ENCODE measurements around the gene RNF19B. TPM values are rescaled to one million over a fixed set of nuclear protein-coding genes. Genes with fewer than 3 reads are reported as not detected.

Gene RNF19B
- total and polyA plus RNA-seq, 2 of the 8 experiments (the other 6 are each of a cell fraction or from before 2014, with no cell fraction given): 9.2 to 11.2 TPM

GRCh38 chr1:32972814-32973428, 8.3 kb upstream of the RNF19B start:
- H2AK5ac ChIP-seq (ENCODE audit: low read depth, low read length): no peak overlapping the region
- H2BK12ac ChIP-seq (ENCODE audit: low read depth, low read length): no peak overlapping the region
- H4K91ac ChIP-seq (replicated peaks; ENCODE audit: insufficient read length, low read length): no peak overlapping the region
- H4K8ac ChIP-seq (ENCODE audit: extremely low read depth, insufficient read depth, low read length): peak overlapping the region; percentile 79; the same call in 1 of the 2 replicates
- H2BK120ac ChIP-seq (replicated peaks; ENCODE audit: low read depth, low read length): no peak overlapping the region
- no peaks in the 10 kb centered on the region for H3K79me2 ChIP-seq (ENCODE audit: control insufficient read depth in 1 of 2, insufficient read depth in 2 of 2, low read length in 2 of 2)
- peak overlapping the region; percentile 32 for H3K4ac ChIP-seq (replicated peaks; ENCODE audit: insufficient read length, low read depth, low read length)
- DNase-seq (ENCODE audit: low read depth in 1 of 2, low spot score in 2 of 2) (peak in 1 of 2 experiments; percentile 88), FAIRE-seq (no peak)
- peaks cover 10% of the 10 kb centered on the region; the same call in 1 of the 2 replicates for H3K23me2 ChIP-seq (ENCODE audit: low read depth, low read length)
- CTCF ChIA-PET (ENCODE audit: partially characterized antibody): interaction anchor here (0.8 to 1.5 kb wide), 3 partner anchors 9 to 39 kb away, joined by 3 to 5 read pairs (median 4); no protein-coding TSS in a partner anchor
- no peak overlapping the region for H3K23ac ChIP-seq (ENCODE audit: insufficient read length)
- WGBS, 2 experiments (ENCODE audit: extremely low coverage in 1 of 2, insufficient coverage in 1 of 2, insufficient read length in 1 of 2, insufficient replicate concordance in 2 of 2, low coverage in 1 of 2, low lambda C conversion rate in 2 of 2, missing lambda C conversion rate in 1 of 2): 2% methylated on average over 22 of the region's 58 CpGs; no CpG with 5 or more reads in 1 of the 2 experiments
- H3K27me3 ChIP-seq (replicated peaks in 1 of 4; ENCODE audit: control insufficient read depth in 3 of 4, extremely low read depth in 1 of 4, insufficient read depth in 3 of 4, low read length in 3 of 4): peaks cover 9 to 24% (median 21%) of the 10 kb centered on the region in 4 experiments
- H3K36me3 ChIP-seq (ENCODE audit: control insufficient read depth in 2 of 4, insufficient read depth in 4 of 4, low read length in 3 of 4): no peaks in the 10 kb centered on the region
- H3K14ac ChIP-seq (ENCODE audit: insufficient read length): no peak overlapping the region
- peaks cover 0 to 4% (median 3%) of the 10 kb centered on the region in 4 experiments; a peak in 2 of 7 replicates for H3K4me1 ChIP-seq (replicated peaks in 1 of 4; ENCODE audit: control insufficient read depth in 3 of 4, insufficient read depth in 4 of 4, low read length in 3 of 4)
- H3K56ac ChIP-seq (replicated peaks; ENCODE audit: insufficient read length, low read depth, low read length): no peak overlapping the region
- peak overlapping the region; percentile 50 to 71 (median 60) for H3K4me3 ChIP-seq (ENCODE audit: extremely low read depth in 1 of 4, insufficient read depth in 2 of 4, low read depth in 3 of 4, low read length in 4 of 4)
- POLR2A ChIA-PET (ENCODE audit: partially characterized antibody): interaction anchor here (0.6 to 1.0 kb wide), 2 partner anchors 21 to 47 kb away, joined by 3 read pairs; no protein-coding TSS in a partner anchor
- peak overlapping the region; percentile 44 for H2AFZ ChIP-seq (ENCODE audit: low read length)
- peaks cover 0 to 13% of the 10 kb centered on the region in 2 experiments; a peak in 2 of 4 replicates for H3K9me3 ChIP-seq (ENCODE audit: insufficient read depth in 2 of 2, low read depth in 1 of 2, low read length in 1 of 2)
- no peaks in the 10 kb centered on the region for H3K79me1 ChIP-seq (ENCODE audit: low read depth, low read length)
- H4K20me1 ChIP-seq (replicated peaks in 1 of 2; ENCODE audit: control insufficient read depth in 1 of 2, insufficient read depth in 2 of 2, low read length in 2 of 2): no peaks in the 10 kb centered on the region
- H3K27ac ChIP-seq (ENCODE audit: low read depth, low read length): peak overlapping the region; percentile 11; the same call in 1 of the 2 replicates
- H2BK20ac ChIP-seq (ENCODE audit: low read length): no peak overlapping the region
- H3K4me2 ChIP-seq (ENCODE audit: insufficient read depth in 1 of 2, low read depth in 2 of 2, low read length in 2 of 2): peak overlapping the region; percentile 72 to 92
- H3K18ac ChIP-seq (ENCODE audit: extremely low read depth, low read length): peak overlapping the region; percentile 71
- H2BK5ac ChIP-seq (ENCODE audit: low read depth, low read length): no peak overlapping the region
- no peak overlapping the region for H4K5ac ChIP-seq (ENCODE audit: insufficient read length, low read depth, low read length)
- H2BK15ac ChIP-seq (ENCODE audit: low read length): no peak overlapping the region
- peak overlapping the region in 3 of 4 experiments; percentile 5 to 13 (median 13); a peak in 3 of 7 replicates for H3K9ac ChIP-seq (replicated peaks in 1 of 4; ENCODE audit: extremely low read depth in 1 of 4, low read depth in 3 of 4, low read length in 3 of 4)
- TF ChIP-seq, protein P1, sequence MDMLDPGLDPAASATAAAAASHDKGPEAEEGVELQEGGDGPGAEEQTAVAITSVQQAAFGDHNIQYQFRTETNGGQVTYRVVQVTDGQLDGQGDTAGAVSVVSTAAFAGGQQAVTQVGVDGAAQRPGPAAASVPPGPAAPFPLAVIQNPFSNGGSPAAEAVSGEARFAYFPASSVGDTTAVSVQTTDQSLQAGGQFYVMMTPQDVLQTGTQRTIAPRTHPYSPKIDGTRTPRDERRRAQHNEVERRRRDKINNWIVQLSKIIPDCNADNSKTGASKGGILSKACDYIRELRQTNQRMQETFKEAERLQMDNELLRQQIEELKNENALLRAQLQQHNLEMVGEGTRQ (IDR thresholded peaks at IDR 0.05; ENCODE audit: low read length): peak; percentile 80
- TF ChIP-seq, protein P2, sequence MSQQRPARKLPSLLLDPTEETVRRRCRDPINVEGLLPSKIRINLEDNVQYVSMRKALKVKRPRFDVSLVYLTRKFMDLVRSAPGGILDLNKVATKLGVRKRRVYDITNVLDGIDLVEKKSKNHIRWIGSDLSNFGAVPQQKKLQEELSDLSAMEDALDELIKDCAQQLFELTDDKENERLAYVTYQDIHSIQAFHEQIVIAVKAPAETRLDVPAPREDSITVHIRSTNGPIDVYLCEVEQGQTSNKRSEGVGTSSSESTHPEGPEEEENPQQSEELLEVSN (IDR thresholded peaks at IDR 0.05): peak; percentile 95
- TF ChIP-seq PHF8 (conservative IDR thresholded peaks at IDR 0.05; ENCODE audit: low read depth, low read length) (0 out of 2 replicates have a peak, but pooled peaks have one; percentile 49), RBBP5 (IDR thresholded peaks at IDR 0.05; ENCODE audit: borderline replicate concordance, low read depth, low read length) (peak; percentile 84), ASH2L (IDR thresholded peaks at IDR 0.05; ENCODE audit: low read length) (peak; percentile 50), KDM1A (IDR thresholded peaks at IDR 0.05; ENCODE audit: borderline replicate concordance, low read length) (0 out of 2 replicates have a peak, but pooled peaks have one; percentile 12), POLR2A (IDR thresholded peaks at IDR 0.05; ENCODE audit: control extremely low read depth in 1 of 2, low read depth in 2 of 2, low read length in 2 of 2) (no peak), TAF1 (IDR thresholded peaks at IDR 0.05; ENCODE audit: low read depth, low read length) (peak; percentile 48; the same call in 1 of the 2 replicates), GTF2F1 (IDR thresholded peaks at IDR 0.05; ENCODE audit: borderline replicate concordance, low read depth, low read length) (no peak), GABPA (IDR thresholded peaks at IDR 0.05; ENCODE audit: borderline replicate concordance, insufficient read depth, low read length) (0 out of 2 replicates have a peak, but pooled peaks have one; percentile 38)
